Liver (tissue), 3 donors: Measurements from ENCODE around the gene FAM161B.

ENCODE experiments used
- CTCF ChIP-seq: fragments of 150-350 bp; IDR thresholded peaks from 2 replicates; pipeline ENCODE4 v1.5.1; 2017; ENCODE audit warnings: improper control_type of control experiment, low read depth, low read length; ENCODE audit not compliant: missing input control
- EGR1 ChIP-seq, 2 donors: IDR thresholded peaks; 2 replicates each; pipeline ENCODE4 v1.6.1; 2016 to 2018; ENCODE audit warnings: antibody characterized with exemption in 2 of 2, low read depth in 2 of 2
- FOXA1 ChIP-seq: IDR thresholded peaks from 2 replicates; pipeline ENCODE4 v1.6.1; 2016; ENCODE audit warnings: antibody characterized with exemption
- GABPA ChIP-seq, 2 donors: IDR thresholded peaks in 1 of 2; conservative IDR thresholded peaks in 1 of 2; 2 replicates each; pipeline ENCODE4 v1.6.1; 2016; ENCODE audit warnings: antibody characterized with exemption in 2 of 2, mild to moderate bottlenecking in 1 of 2, moderate library complexity in 1 of 2
- RAD21 ChIP-seq, 2 donors: IDR thresholded peaks; 2 replicates each; pipeline ENCODE4 v1.6.1; 2016; ENCODE audit warnings: antibody characterized with exemption in 2 of 2, mild to moderate bottlenecking in 2 of 2
- REST ChIP-seq: IDR thresholded peaks from 2 replicates; pipeline ENCODE4 v1.6.1; 2016; ENCODE audit warnings: antibody characterized with exemption, mild to moderate bottlenecking
- RXRA ChIP-seq, 2 donors: IDR thresholded peaks; 2 replicates each; pipeline ENCODE4 v1.6.1; 2017 to 2018; ENCODE audit warnings: antibody characterized with exemption in 2 of 2, mild to moderate bottlenecking in 1 of 2
- SP1 ChIP-seq: IDR thresholded peaks from 2 replicates; pipeline ENCODE4 v1.6.1; 2018; ENCODE audit warnings: antibody characterized with exemption, mild to moderate bottlenecking
- TAF1 ChIP-seq: conservative IDR thresholded peaks from 2 replicates; pipeline ENCODE4 v1.6.1; 2016; ENCODE audit warnings: antibody characterized with exemption, mild to moderate bottlenecking
- YY1 ChIP-seq: IDR thresholded peaks from 2 replicates; pipeline ENCODE4 v1.6.1; 2016; ENCODE audit warnings: antibody characterized with exemption, mild to moderate bottlenecking
- TF ChIP-seq, protein P1 (sequence below): IDR thresholded peaks from 2 replicates; pipeline ENCODE4 v1.6.1; 2016; ENCODE audit warnings: antibody characterized with exemption
- donor health status: healthy.
- donor health status: healthy.

GRCh38 chr14:73884438-73885190 lies 65.3 kb downstream of the FAM161B start:
- TF ChIP-seq YY1 (no peak), CTCF (no peak), TAF1 (no peak), GABPA (IDR thresholded peaks at IDR 0.05 in 1 of 2, conservative IDR thresholded peaks at IDR 0.05 in 1 of 2) (no peak), EGR1 (IDR thresholded peaks at IDR 0.05; ENCODE audit: low read depth in 2 of 2) (no peak), REST (no peak), RAD21 (IDR thresholded peaks at IDR 0.05) (no peak), SP1 (no peak), RXRA (IDR thresholded peaks at IDR 0.05) (no peak), FOXA1 (no peak)
- TF ChIP-seq, protein P1, sequence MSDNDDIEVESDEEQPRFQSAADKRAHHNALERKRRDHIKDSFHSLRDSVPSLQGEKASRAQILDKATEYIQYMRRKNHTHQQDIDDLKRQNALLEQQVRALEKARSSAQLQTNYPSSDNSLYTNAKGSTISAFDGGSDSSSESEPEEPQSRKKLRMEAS, result no peak
